H1 (cell line): ENCODE data around the gene DDHD1. TPM values are rescaled to one million over a fixed set of nuclear protein-coding genes. Genes with fewer than 3 reads are reported as not detected.

ENCODE experiments used
- HDAC6 ChIP-seq: IDR thresholded peaks from one replicate; pipeline ENCODE4 v1.7.1; 2012; ENCODE audit warnings: low read depth, mild to moderate bottlenecking, inconsistent platforms, low read length, moderate library complexity
- RXRA ChIP-seq: IDR thresholded peaks from 2 replicates; pipeline ENCODE4 v1.6.1; 2011; ENCODE audit warnings: low read depth, mild to moderate bottlenecking, low read length, moderate library complexity; ENCODE audit not compliant: insufficient read depth
- SRF ChIP-seq: IDR thresholded peaks from 2 replicates; pipeline ENCODE4 v1.6.1; 2011; ENCODE audit warnings: mild to moderate bottlenecking, low read depth, low read length, moderate library complexity
- polyA plus RNA-seq, 7 experiments: library from polyadenylated mRNA; depleted of rRNA in 3 of 7; stranded (reverse) in 5 of 7; unstranded in 2 of 7; fragments of >200 nt in 5 of 7; fragments of 200-250 nt in 2 of 7; gene quantifications; 1 replicate in 5 of 7; 2 replicates in 1 of 7; 4 replicates in 1 of 7; pipeline versions ENCODE4 v1.2.1 to v1.2.3, GENCODE V29; 2011 to 2013; ENCODE audit warnings: missing spikeins in 2 of 7, mixed read lengths in 2 of 7
- total RNA-seq: library from RNA; stranded (reverse); fragmentation: NEBNext Ultra II Directional; extraction: Animal tissue kit (Norgen Biotek cat#: 25700); gene quantifications from 2 replicates; pipeline ENCODE4 v1.2.1, GENCODE V29; 2021
- TF ChIP-seq, protein P1 (sequence below): IDR thresholded peaks from 2 replicates; pipeline ENCODE4 v1.6.1; 2012; ENCODE audit warnings: low read length, inconsistent platforms

DDHD1 gene
- total and polyA plus RNA-seq, 2 of the 8 experiments (the other 6 are each of a cell fraction or from before 2014, with no cell fraction given), result 3.6 to 16.0 TPM

DNA sequence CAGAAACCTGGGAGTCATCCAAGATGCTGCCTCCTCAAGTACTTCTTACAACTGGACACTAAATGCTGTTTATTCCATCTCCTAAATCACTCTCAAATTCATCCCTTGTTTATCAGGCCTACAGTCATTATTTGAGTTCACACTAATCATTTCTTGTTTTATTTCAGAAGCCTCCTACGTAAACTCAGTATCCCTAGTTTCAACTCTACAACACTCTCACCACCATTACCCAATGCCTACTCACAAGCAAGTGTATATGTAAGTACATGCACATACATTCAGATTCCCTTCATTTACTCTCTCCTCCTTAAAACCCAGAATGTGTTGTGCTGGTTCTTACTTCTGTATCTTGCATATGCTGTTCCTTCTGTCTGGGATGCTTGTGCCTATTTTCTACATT is 43.0 kb downstream of the DDHD1 start (continued):
- TF ChIP-seq, protein P1, sequence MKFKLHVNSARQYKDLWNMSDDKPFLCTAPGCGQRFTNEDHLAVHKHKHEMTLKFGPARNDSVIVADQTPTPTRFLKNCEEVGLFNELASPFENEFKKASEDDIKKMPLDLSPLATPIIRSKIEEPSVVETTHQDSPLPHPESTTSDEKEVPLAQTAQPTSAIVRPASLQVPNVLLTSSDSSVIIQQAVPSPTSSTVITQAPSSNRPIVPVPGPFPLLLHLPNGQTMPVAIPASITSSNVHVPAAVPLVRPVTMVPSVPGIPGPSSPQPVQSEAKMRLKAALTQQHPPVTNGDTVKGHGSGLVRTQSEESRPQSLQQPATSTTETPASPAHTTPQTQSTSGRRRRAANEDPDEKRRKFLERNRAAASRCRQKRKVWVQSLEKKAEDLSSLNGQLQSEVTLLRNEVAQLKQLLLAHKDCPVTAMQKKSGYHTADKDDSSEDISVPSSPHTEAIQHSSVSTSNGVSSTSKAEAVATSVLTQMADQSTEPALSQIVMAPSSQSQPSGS, result no peak
- TF ChIP-seq HDAC6, result no peak
- no peak for TF ChIP-seq RXRA
- no peak for TF ChIP-seq SRF
